Right renal pelvis (tissue), 4 donors: ENCODE data around the gene GABPB1. TPM values are rescaled to one million over a fixed set of nuclear protein-coding genes. Genes with fewer than 3 reads are reported as not detected.

Experiments used
- DNase-seq, 4 donors: peaks; one replicate each; pipeline ENCODE4 v3.0.0-alpha.2; 2013; ENCODE audit warnings: low read depth in 4 of 4, low spot score in 3 of 4, missing footprints in 1 of 4
- polyA plus RNA-seq, 4 donors: library from polyadenylated mRNA; unstranded; fragments of 120-200 nt; gene quantifications; one replicate each; pipeline ENCODE4 v1.2.1, GENCODE V29; 2013; ENCODE audit not compliant: insufficient read length in 4 of 4

GABPB1 gene
- polyA plus RNA-seq, 4 donors: 28.0 to 35.6 (median 31.1) TPM

GRCh38 chr15:50345298-50345697 is 9.7 kb downstream of the GABPB1 start:
- DNase-seq: no peak

- no peak for DNase-seq
These were observed 11.0 kb downstream of the GABPB1 start for GRCh38 chr15:50344006-50344464.

- DNase-seq: no peak
These were observed 13.3 kb downstream of the GABPB1 start for GRCh38 chr15:50341616-50342136.

- no peak for DNase-seq
These were observed 14.6 kb downstream of the GABPB1 start for GRCh38 chr15:50340416-50340815.

DNA sequence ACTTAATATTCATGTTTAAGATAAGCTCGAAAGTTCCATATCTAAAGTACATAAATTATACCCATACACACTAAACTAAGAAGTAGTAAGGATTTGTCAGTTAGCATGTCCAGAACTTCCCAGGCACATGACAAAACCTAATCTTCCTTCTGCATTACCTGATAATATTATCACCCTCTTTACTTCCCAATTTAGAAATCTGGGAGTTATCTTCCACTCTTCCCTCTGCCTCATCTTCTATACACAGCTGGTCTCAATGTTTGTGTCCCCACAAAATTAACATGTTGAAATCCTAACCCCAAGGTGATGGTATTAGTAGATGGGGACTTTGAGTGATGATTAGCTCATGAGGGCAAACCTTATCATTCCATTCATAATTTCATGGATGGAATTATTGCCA is 15.3 kb downstream of the GABPB1 start:
- no peak for DNase-seq

DNA sequence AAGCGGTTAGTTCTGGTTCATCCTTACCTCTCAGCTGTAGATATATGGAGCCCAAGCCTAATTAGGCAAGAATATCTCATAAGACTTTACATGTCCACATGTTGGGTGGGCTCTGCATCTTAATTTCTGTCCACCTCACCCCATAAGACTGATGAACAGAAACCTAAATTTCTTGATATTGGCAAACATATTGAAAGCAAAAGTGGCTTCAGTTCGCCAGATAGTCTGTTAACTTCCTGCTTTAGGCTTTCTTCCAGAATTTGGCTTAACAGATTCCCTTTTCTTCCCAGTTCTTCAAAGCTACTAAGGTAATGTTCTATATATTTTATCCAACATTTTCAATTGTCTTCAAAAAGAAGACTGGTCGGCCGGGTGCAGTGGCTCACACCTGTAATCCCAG is 19.7 kb downstream of the GABPB1 start:
- DNase-seq: no peak

GRCh38 chr15:50333229-50333628 is 21.8 kb downstream of the GABPB1 start:
- DNase-seq: no peak

GRCh38 chr15:50330921-50331320 is 24.1 kb downstream of the GABPB1 start:
- DNase-seq: no peak

GRCh38 chr15:50328116-50328515 is 26.9 kb downstream of the GABPB1 start:
- DNase-seq: no peak

DNA sequence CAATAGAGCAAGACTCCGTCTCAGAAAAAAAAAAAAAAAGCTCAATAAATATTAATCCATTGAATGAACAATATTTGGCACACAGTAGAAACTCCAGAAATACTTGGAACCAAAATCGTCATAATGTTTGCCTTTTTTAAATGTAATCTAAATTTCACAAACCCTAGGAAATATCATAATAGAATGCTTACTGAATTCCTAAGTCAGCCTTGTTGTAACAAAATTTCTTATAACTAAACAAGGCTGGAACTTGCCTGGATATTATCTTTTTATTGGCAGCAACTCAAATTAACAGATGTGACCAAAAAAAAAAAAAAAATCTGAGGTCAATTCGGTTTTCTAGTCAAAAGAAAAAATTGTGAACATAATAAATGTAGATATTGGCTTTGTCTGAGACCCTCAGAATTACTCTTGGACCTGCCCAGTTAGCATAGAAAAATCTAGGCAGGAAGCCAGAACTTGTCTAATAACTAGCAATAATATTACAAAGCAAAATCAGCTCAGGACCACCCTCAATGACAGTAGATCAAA is 33.3 kb downstream of the GABPB1 start:
- DNase-seq: no peak

- no peak for DNase-seq
These were observed 34.5 kb downstream of the GABPB1 start for GRCh38 chr15:50320504-50320903.

DNA sequence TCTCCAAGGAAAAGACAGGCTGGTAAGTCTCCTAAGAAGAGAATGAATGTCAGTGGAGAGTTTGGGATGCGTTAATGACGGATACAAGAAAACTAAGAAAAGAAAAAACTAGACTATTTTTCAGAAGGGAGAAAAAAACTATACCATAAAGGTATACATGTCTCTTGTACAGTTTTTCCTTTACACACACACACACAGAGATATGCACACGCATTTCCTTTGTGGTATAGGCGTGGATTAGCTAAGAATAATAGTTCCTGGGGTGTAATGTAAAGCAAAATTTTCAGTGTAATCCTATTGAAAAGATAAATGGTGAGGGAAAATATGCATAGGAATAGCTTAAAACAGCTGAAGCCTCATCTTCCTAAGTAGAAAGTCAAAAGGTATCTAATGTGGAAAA is 36.3 kb downstream of the GABPB1 start:
- no peak for DNase-seq

- DNase-seq: peak; percentile 15 to 20 (median 16)
These were observed 39.0 kb downstream of the GABPB1 start for GRCh38 chr15:50315814-50316630.

- no peak for DNase-seq
These were observed 42.4 kb downstream of the GABPB1 start for GRCh38 chr15:50312636-50313035.

DNA sequence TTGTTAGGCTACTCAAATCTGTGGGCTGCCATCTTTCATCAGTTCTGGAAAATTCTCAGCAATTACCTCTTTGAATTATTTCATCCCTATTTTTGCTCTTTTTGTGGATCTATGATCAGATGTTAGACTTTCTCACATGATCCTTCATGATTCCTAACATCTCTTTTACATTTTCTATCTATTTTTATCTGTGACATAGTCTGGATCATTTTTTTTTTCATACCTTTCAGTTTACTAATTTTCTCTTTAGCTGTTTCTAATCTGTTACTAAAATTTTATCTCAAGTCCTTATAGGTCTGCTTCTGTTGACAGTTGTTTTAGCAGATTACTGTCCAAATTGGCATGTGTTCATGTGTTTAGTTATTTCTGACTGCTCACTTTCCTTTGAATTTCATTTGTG is 47.2 kb downstream of the GABPB1 start:
- no peak for DNase-seq

- DNase-seq: no peak
These were observed 50.2 kb downstream of the GABPB1 start for GRCh38 chr15:50304836-50305235.

DNA sequence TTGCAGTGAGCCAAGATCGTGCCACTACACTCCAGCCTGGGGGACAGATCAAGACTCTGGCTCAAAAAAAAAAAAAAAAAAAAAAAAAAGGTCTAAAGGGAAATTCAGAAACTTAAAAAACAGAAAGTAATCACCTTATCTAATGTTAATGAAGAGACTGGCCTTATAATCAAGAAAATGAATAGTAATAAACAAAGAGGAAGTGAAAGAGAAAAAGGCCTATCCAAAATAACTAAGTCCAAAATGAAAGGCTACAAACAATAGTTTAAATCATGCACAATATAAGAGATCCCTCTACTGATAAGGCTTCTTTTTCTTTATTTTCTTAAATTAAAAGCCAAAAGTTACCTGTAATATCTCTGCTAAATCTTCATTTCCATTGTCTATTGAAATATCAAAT is 52.4 kb downstream of the GABPB1 start:
- DNase-seq: no peak

DNA sequence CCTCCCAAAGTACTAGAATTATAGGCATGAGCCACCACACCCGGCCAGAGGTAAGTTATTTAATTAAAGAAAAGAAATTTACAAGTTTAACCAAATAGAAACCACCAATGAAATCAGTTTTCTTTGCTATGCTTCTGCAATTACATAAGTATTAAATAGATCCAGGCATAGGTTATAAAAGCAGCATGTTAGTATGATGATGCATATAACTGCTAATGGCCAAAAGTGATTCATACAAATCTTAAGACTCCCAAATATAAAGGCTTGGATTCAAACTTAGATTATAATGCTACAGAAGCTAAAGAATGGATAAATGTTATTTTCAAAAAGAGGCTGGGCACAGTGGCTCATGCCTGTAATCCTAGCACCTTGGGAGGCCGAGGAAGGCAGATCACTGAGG is 56.7 kb downstream of the GABPB1 start:
- DNase-seq: no peak

- DNase-seq: no peak
These were observed 59.0 kb downstream of the GABPB1 start for GRCh38 chr15:50295966-50296365.

GRCh38 chr15:50289749-50290148 is 65.2 kb downstream of the GABPB1 start:
- no peak for DNase-seq

- DNase-seq: no peak
These were observed 67.5 kb downstream of the GABPB1 start for GRCh38 chr15:50287324-50288116.
